ENCODE measurements around the gene PITPNM1. TPM values are rescaled to one million over a fixed set of nuclear protein-coding genes. Genes with fewer than 3 reads are reported as not detected.
A peak's percentile ranks its signal among the peaks of the same experiment; 100 is the strongest.

PITPNM1 gene
- polyA plus RNA-seq, 1 experiment: 14.4 TPM

- H3K4me3 ChIP-seq (ENCODE audit: low read depth, low read length): no peak overlapping the region
- no peak for TF ChIP-seq CTCF (IDR thresholded peaks at IDR 0.05; ENCODE audit: insufficient read depth, low read depth, low read length)
- H3K36me3 ChIP-seq (ENCODE audit: control insufficient read depth, insufficient read depth, low read length): no peaks in the 10 kb centered on the region
- ChIA-PET POLR2A (no interaction called here), CTCF (no interaction called here)
- no peak for DNase-seq (ENCODE audit: low read depth)
- H3K27me3 ChIP-seq (ENCODE audit: control insufficient read depth, insufficient read depth, low read length): no peaks in the 10 kb centered on the region
These were observed 32.3 kb downstream of the PITPNM1 start for GRCh38 chr11:67472882-67473281.

GRCh38 chr11:67470337-67471002, 34.7 kb downstream of the PITPNM1 start:
- no peak for TF ChIP-seq CTCF (IDR thresholded peaks at IDR 0.05; ENCODE audit: insufficient read depth, low read depth, low read length)
- CTCF ChIA-PET: interaction anchor here (1.1 to 1.5 kb wide), 2 partner anchors 72 to 81 kb away, joined by 3 read pairs; no protein-coding TSS in a partner anchor
- POLR2A ChIA-PET: no interaction called here
- H3K36me3 ChIP-seq (ENCODE audit: control insufficient read depth, insufficient read depth, low read length): no peaks in the 10 kb centered on the region; the same call in 1 of the 2 replicates
- DNase-seq (ENCODE audit: low read depth): no peak
- no peaks in the 10 kb centered on the region for H3K27me3 ChIP-seq (ENCODE audit: control insufficient read depth, insufficient read depth, low read length)
- no peak overlapping the region for H3K4me3 ChIP-seq (ENCODE audit: low read depth, low read length)

GRCh38 chr11:67469508-67469811, 35.7 kb downstream of the PITPNM1 start:
- POLR2A ChIA-PET: no interaction called here
- CTCF ChIA-PET: interaction anchor here (0.7 to 2.0 kb wide), 4 partner anchors 69 to 118 kb away, joined by 3 to 8 read pairs (median 4); partner anchors contain the start of genes PPP1CA and RAD9A
- DNase-seq (ENCODE audit: low read depth): no peak
- no peak for TF ChIP-seq CTCF (IDR thresholded peaks at IDR 0.05; ENCODE audit: insufficient read depth, low read depth, low read length)
- Histone ChIP-seq H3K27me3 (ENCODE audit: control insufficient read depth, insufficient read depth, low read length) (no peaks in the 10 kb centered on the region), H3K4me3 (ENCODE audit: low read depth, low read length) (peak overlapping the region; percentile 86), H3K36me3 (ENCODE audit: control insufficient read depth, insufficient read depth, low read length) (no peaks in the 10 kb centered on the region; the same call in 1 of the 2 replicates)

DNA sequence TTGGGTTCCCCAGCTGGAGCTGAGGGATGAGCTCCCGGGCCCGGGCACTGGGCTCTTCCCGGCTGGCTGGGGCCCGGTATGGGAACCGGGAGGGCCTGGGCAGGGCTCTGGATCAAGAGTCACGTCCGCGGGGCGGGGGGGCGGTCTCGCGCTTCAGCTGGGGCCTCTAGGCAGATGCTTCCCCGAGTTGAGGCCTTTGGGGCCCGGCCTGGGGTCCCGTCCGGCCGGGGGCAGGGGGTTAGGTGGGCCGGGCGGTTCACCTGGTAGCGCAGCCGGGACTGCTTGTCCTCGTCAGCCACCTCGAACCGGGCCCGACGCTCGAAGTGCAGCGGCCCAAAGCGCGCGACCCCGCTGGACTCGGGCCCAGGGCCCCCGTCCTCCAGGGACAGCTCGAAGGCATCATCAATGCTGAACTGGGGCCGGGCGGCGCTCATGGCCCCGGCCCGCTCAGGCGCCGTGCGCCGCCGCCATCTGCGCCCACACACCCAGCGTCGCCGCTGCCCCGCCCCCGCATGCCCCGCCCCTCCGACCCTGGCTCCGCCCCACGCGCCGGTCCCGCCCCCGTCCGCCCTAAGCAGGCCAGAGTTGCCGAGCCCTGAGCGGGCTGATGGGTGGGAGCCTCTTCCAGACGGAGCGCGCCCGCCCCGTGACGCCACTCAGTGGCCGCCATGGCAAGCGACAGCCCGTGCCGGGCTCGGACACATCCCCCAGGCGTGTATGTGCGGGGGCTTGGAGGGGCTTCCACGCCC, 36.2 kb downstream of the PITPNM1 start, which contains the start of gene TMEM134:
Gene TMEM134, minus strand, starts transcription at position 493 of the 749 bp plus-strand sequence. Its CDS starts 59 bp downstream, at position 434.
- H3K27me3 ChIP-seq (ENCODE audit: control insufficient read depth, insufficient read depth, low read length): no peaks in the 10 kb centered on the region
- H3K36me3 ChIP-seq (ENCODE audit: control insufficient read depth, insufficient read depth, low read length): no peaks in the 10 kb centered on the region; the same call in 1 of the 2 replicates
- peak within 1 kb of the TSS; percentile 86 for H3K4me3 ChIP-seq (ENCODE audit: low read depth, low read length)
- peak; percentile 54 for TF ChIP-seq CTCF (IDR thresholded peaks at IDR 0.05; ENCODE audit: insufficient read depth, low read depth, low read length)
- DNase-seq (ENCODE audit: low read depth): no peak
- ChIA-PET CTCF (interaction anchor here (0.7 to 2.0 kb wide), 6 partner anchors 10 to 117 kb away, joined by 3 to 8 read pairs (median 4); partner anchors contain the start of genes PITPNM1, PPP1CA and RAD9A), POLR2A (no interaction called here)

GRCh38 chr11:67468456-67468758, 36.8 kb downstream of the PITPNM1 start:
- DNase-seq (ENCODE audit: low read depth): no peak
- no peaks in the 10 kb centered on the region; the same call in 1 of the 2 replicates for H3K36me3 ChIP-seq (ENCODE audit: control insufficient read depth, insufficient read depth, low read length)
- H3K27me3 ChIP-seq (ENCODE audit: control insufficient read depth, insufficient read depth, low read length): no peaks in the 10 kb centered on the region
- peak overlapping the region; percentile 86 for H3K4me3 ChIP-seq (ENCODE audit: low read depth, low read length)
- POLR2A ChIA-PET: interaction anchor here (0.6 kb wide), 1 partner anchor 67 kb away, joined by 3 read pairs; the partner anchor contains the start of gene PPP1CA
- CTCF ChIA-PET: interaction anchor here (0.6 to 2.0 kb wide), 4 partner anchors 10 to 68 kb away, joined by 3 to 8 read pairs (median 4); partner anchors contain the start of genes AIP, PITPNM1 and PPP1CA
- no peak for TF ChIP-seq CTCF (IDR thresholded peaks at IDR 0.05; ENCODE audit: insufficient read depth, low read depth, low read length)

Data from BJ (cell line).